CD8-positive, alpha-beta memory T cell (primary cell): Measurements from ENCODE around the gene DACT1. TPM values are rescaled to one million over a fixed set of nuclear protein-coding genes. Genes with fewer than 3 reads are reported as not detected.

ENCODE experiments used
- CTCF ChIA-PET: fragments of 350-600 bp; sonication (Branson Sonifier 250); formaldehyde crosslinking; loops from one replicate; lab custom pipeline; 2021; ENCODE audit warnings: antibody characterized with exemption; lab: Charles Lee
- POLR2A ChIA-PET: fragments of 350-600 bp; sonication (Branson Sonifier 250); formaldehyde crosslinking; loops from one replicate; lab custom pipeline; 2021; ENCODE audit warnings: antibody characterized with exemption; lab: Charles Lee
- DNase-seq, 5 donors: peaks; one replicate each; pipeline versions ENCODE4 v3.0.0 to v3.0.0-alpha.2; 2020 to 2022; ENCODE audit warnings: mixed read lengths in 1 of 5
- H3K27ac ChIP-seq: one replicate; pipeline ENCODE4 v1.7.0; 2013; ENCODE audit warnings: low read depth, mild to moderate bottlenecking, low read length, moderate library complexity
- H3K27me3 ChIP-seq: 2 replicates; pipeline ENCODE4 v1.7.0; 2013; ENCODE audit warnings: low read length, mild to moderate bottlenecking; ENCODE audit not compliant: insufficient read depth, poor library complexity, severe bottlenecking
- H3K36me3 ChIP-seq: 2 replicates; pipeline ENCODE4 v1.7.0; 2013; ENCODE audit warnings: mild to moderate bottlenecking, low read length, moderate library complexity; ENCODE audit not compliant: insufficient read depth
- H3K4me1 ChIP-seq: 2 replicates; pipeline ENCODE4 v1.7.0; 2013; ENCODE audit warnings: mild to moderate bottlenecking, low read length, moderate library complexity; ENCODE audit not compliant: insufficient read depth
- H3K4me3 ChIP-seq: 2 replicates; pipeline ENCODE4 v1.7.0; 2013; ENCODE audit warnings: mild to moderate bottlenecking, low read length
- H3K9me3 ChIP-seq: 2 replicates; pipeline ENCODE4 v1.7.0; 2013; ENCODE audit warnings: mild to moderate bottlenecking, low read length
- H3K27ac Mint-ChIP-seq, 8 donors: one replicate each; pipeline ENCODE4 v1.8.0; 2020 to 2021; ENCODE audit warnings: mixed read lengths in 8 of 8, mild to moderate bottlenecking in 6 of 8, inconsistent platforms in 3 of 8, moderate library complexity in 3 of 8
- H3K27me3 Mint-ChIP-seq, 2 donors: one replicate each; pipeline ENCODE4 v1.8.0; 2020 to 2021; ENCODE audit warnings: mixed read lengths in 2 of 2, mild to moderate bottlenecking in 1 of 2, moderate library complexity in 1 of 2
- H3K36me3 Mint-ChIP-seq, 3 donors: one replicate each; pipeline ENCODE4 v1.8.0; 2020 to 2021; ENCODE audit warnings: mixed read lengths in 3 of 3, inconsistent platforms in 1 of 3, mild to moderate bottlenecking in 1 of 3
- H3K4me1 Mint-ChIP-seq, 3 donors: one replicate each; pipeline ENCODE4 v1.8.0; 2020 to 2021; ENCODE audit warnings: mixed read lengths in 3 of 3, inconsistent platforms in 1 of 3, mild to moderate bottlenecking in 1 of 3
- H3K4me3 Mint-ChIP-seq, 7 donors: one replicate each; pipeline ENCODE4 v1.8.0; 2020 to 2021; ENCODE audit warnings: mixed read lengths in 7 of 7, mild to moderate bottlenecking in 6 of 7, moderate library complexity in 4 of 7, inconsistent platforms in 2 of 7
- H3K9me3 Mint-ChIP-seq, 5 donors: one replicate each; pipeline ENCODE4 v1.8.0; 2020 to 2022; ENCODE audit warnings: mixed read lengths in 5 of 5, mild to moderate bottlenecking in 3 of 5, moderate library complexity in 2 of 5, inconsistent platforms in 1 of 5
- polyA plus RNA-seq: library from polyadenylated mRNA; unstranded; fragments of 300-500 nt; fragmentation: Illumina TruSeq; gene quantifications from one replicate; pipeline ENCODE4 v1.2.3, GENCODE V29; 2021
- total RNA-seq, 2 experiments: library from RNA; stranded (reverse); gene quantifications; one replicate each; pipeline ENCODE4 v1.2.3, GENCODE V29; 2021

The DACT1 gene
- total and polyA plus RNA-seq, 3 experiments from 2014 or later, result 0.12 to 0.42 (median 0.15) TPM

GRCh38 chr14:58605465-58605864 lies 32.3 kb upstream of the DACT1 start:
- no peaks in the 10 kb centered on the region for H3K4me1 ChIP-seq
- CTCF ChIA-PET, result no interaction called here
- DNase-seq, result no peak
- no peaks in the 10 kb centered on the region for H3K9me3 ChIP-seq
- Mint-ChIP-seq H3K4me3 (no peak overlapping the region), H3K27me3 (peaks cover 9 to 13% of the 10 kb centered on the region in 2 donors), H3K9me3 (no peaks in the 10 kb centered on the region), H3K36me3 (no peaks in the 10 kb centered on the region), H3K4me1 (no peaks in the 10 kb centered on the region), H3K27ac (no peak overlapping the region)
- POLR2A ChIA-PET, result no interaction called here
- no peak overlapping the region for H3K27ac ChIP-seq
- H3K4me3 ChIP-seq, result no peak overlapping the region
- H3K27me3 ChIP-seq, result no peaks in the 10 kb centered on the region
- no peaks in the 10 kb centered on the region for H3K36me3 ChIP-seq

- H3K36me3 Mint-ChIP-seq, result no peaks in the 10 kb centered on the region
- DNase-seq, result no peak
- H3K27me3 Mint-ChIP-seq, result peaks cover 10 to 11% of the 10 kb centered on the region in 2 donors
- Histone ChIP-seq H3K4me1 (no peaks in the 10 kb centered on the region), H3K9me3 (no peaks in the 10 kb centered on the region), H3K36me3 (no peaks in the 10 kb centered on the region), H3K27me3 (no peaks in the 10 kb centered on the region), H3K4me3 (no peak overlapping the region), H3K27ac (no peak overlapping the region)
- POLR2A ChIA-PET, result no interaction called here
- H3K9me3 Mint-ChIP-seq, result no peaks in the 10 kb centered on the region
- H3K4me3 Mint-ChIP-seq, result no peak overlapping the region
- H3K27ac Mint-ChIP-seq, result no peak overlapping the region
- H3K4me1 Mint-ChIP-seq, result no peaks in the 10 kb centered on the region
- CTCF ChIA-PET, result no interaction called here
Measured at GRCh38 chr14:58607131-58607951, 30.4 kb upstream of the DACT1 start.

- ChIA-PET POLR2A (no interaction called here), CTCF (no interaction called here)
- no peaks in the 10 kb centered on the region for H3K9me3 ChIP-seq
- H3K36me3 ChIP-seq, result no peaks in the 10 kb centered on the region
- H3K27me3 ChIP-seq, result no peaks in the 10 kb centered on the region
- H3K27me3 Mint-ChIP-seq, result peaks cover 7 to 11% of the 10 kb centered on the region in 2 donors
- no peaks in the 10 kb centered on the region for H3K4me1 ChIP-seq
- H3K4me1 Mint-ChIP-seq, result no peaks in the 10 kb centered on the region
- H3K27ac Mint-ChIP-seq, result no peak overlapping the region
- H3K36me3 Mint-ChIP-seq, result no peaks in the 10 kb centered on the region
- no peak for DNase-seq
- H3K4me3 ChIP-seq, result no peak overlapping the region
- no peaks in the 10 kb centered on the region for H3K9me3 Mint-ChIP-seq
- H3K27ac ChIP-seq, result no peak overlapping the region
- H3K4me3 Mint-ChIP-seq, result no peak overlapping the region
Measured at GRCh38 chr14:58607952-58608317, 29.8 kb upstream of the DACT1 start.

GRCh38 chr14:58617619-58618018 lies 20.1 kb upstream of the DACT1 start:
- POLR2A ChIA-PET, result no interaction called here
- DNase-seq, result no peak
- Mint-ChIP-seq H3K27me3 (peaks cover 2 to 10% of the 10 kb centered on the region in 2 donors), H3K9me3 (peaks cover 0 to 5% (median 0%) of the 10 kb centered on the region in 5 donors), H3K4me3 (no peak overlapping the region), H3K4me1 (no peaks in the 10 kb centered on the region), H3K27ac (peak overlapping the region in 1 of 8 donors; percentile 11), H3K36me3 (no peaks in the 10 kb centered on the region)
- Histone ChIP-seq H3K4me3 (no peak overlapping the region), H3K36me3 (no peaks in the 10 kb centered on the region), H3K27me3 (no peaks in the 10 kb centered on the region), H3K27ac (no peak overlapping the region), H3K9me3 (no peaks in the 10 kb centered on the region), H3K4me1 (peaks cover 5% of the 10 kb centered on the region)
- CTCF ChIA-PET, result no interaction called here

GRCh38 chr14:58620011-58620410 lies 17.8 kb upstream of the DACT1 start:
- H3K27me3 ChIP-seq, result no peaks in the 10 kb centered on the region
- no peak overlapping the region for H3K4me3 ChIP-seq
- no peaks in the 10 kb centered on the region for H3K36me3 ChIP-seq
- peaks cover 5% of the 10 kb centered on the region for H3K4me1 ChIP-seq
- no peak overlapping the region for H3K27ac ChIP-seq
- Mint-ChIP-seq H3K27ac (no peak overlapping the region), H3K4me1 (no peaks in the 10 kb centered on the region), H3K27me3 (peaks cover 2 to 5% of the 10 kb centered on the region in 2 donors), H3K4me3 (no peak overlapping the region), H3K9me3 (peaks cover 0 to 5% (median 0%) of the 10 kb centered on the region in 5 donors), H3K36me3 (no peaks in the 10 kb centered on the region)
- ChIA-PET POLR2A (no interaction called here), CTCF (interaction anchor here (1.2 kb wide), 1 partner anchor 11 kb away, joined by 3 read pairs; no protein-coding TSS in a partner anchor)
- no peak for DNase-seq
- no peaks in the 10 kb centered on the region for H3K9me3 ChIP-seq

- H3K9me3 Mint-ChIP-seq, result no peaks in the 10 kb centered on the region
- no peak overlapping the region for H3K27ac ChIP-seq
- no peak for DNase-seq
- no peak overlapping the region for H3K4me3 Mint-ChIP-seq
- H3K9me3 ChIP-seq, result no peaks in the 10 kb centered on the region
- peak overlapping the region in 1 of 8 donors; percentile 67 for H3K27ac Mint-ChIP-seq
- H3K4me3 ChIP-seq, result no peak overlapping the region
- H3K4me1 ChIP-seq, result peaks cover 5% of the 10 kb centered on the region
- H3K27me3 Mint-ChIP-seq, result peaks cover 2 to 4% of the 10 kb centered on the region in 2 donors
- H3K36me3 Mint-ChIP-seq, result no peaks in the 10 kb centered on the region
- POLR2A ChIA-PET, result no interaction called here
- H3K27me3 ChIP-seq, result no peaks in the 10 kb centered on the region
- CTCF ChIA-PET, result no interaction called here
- no peaks in the 10 kb centered on the region for H3K36me3 ChIP-seq
- no peaks in the 10 kb centered on the region for H3K4me1 Mint-ChIP-seq
Measured at GRCh38 chr14:58625438-58625837, 12.3 kb upstream of the DACT1 start.

- no peaks in the 10 kb centered on the region for H3K27me3 ChIP-seq
- no peak overlapping the region for H3K4me3 ChIP-seq
- DNase-seq, result no peak
- H3K27me3 Mint-ChIP-seq, result peaks cover 2 to 6% of the 10 kb centered on the region in 2 donors
- no peaks in the 10 kb centered on the region for H3K36me3 ChIP-seq
- no peaks in the 10 kb centered on the region for H3K36me3 Mint-ChIP-seq
- ChIA-PET POLR2A (no interaction called here), CTCF (no interaction called here)
- no peak overlapping the region for H3K27ac Mint-ChIP-seq
- H3K4me1 Mint-ChIP-seq, result no peaks in the 10 kb centered on the region
- no peaks in the 10 kb centered on the region for H3K9me3 ChIP-seq
- H3K4me3 Mint-ChIP-seq, result no peak overlapping the region
- H3K27ac ChIP-seq, result no peak overlapping the region
- no peaks in the 10 kb centered on the region for H3K9me3 Mint-ChIP-seq
- peaks cover 5% of the 10 kb centered on the region for H3K4me1 ChIP-seq
Measured at GRCh38 chr14:58626431-58626831, 11.3 kb upstream of the DACT1 start.

GRCh38 chr14:58628406-58628805 lies 9.4 kb upstream of the DACT1 start:
- Histone ChIP-seq H3K27ac (no peak overlapping the region), H3K4me1 (no peaks in the 10 kb centered on the region), H3K4me3 (no peak overlapping the region), H3K9me3 (no peaks in the 10 kb centered on the region), H3K27me3 (no peaks in the 10 kb centered on the region), H3K36me3 (no peaks in the 10 kb centered on the region)
- Mint-ChIP-seq H3K4me3 (no peak overlapping the region), H3K27ac (no peak overlapping the region), H3K4me1 (no peaks in the 10 kb centered on the region), H3K9me3 (no peaks in the 10 kb centered on the region), H3K27me3 (peaks cover 8 to 11% of the 10 kb centered on the region in 2 donors), H3K36me3 (no peaks in the 10 kb centered on the region)
- ChIA-PET POLR2A (no interaction called here), CTCF (no interaction called here)
- DNase-seq, result no peak
